Parathyroid adenoma (tissue), 2 donors: ENCODE data around the gene PRORP.
"Not testable (repeated sequence)": the region's sequence is repeated elsewhere in the genome, so short reads cannot be mapped to it uniquely, and the experiment has no call there.

Source experiments
- H2AFZ ChIP-seq: fragments of 300-600 bp; sonication (generic); one replicate; pipeline ENCODE4 v1.7.0; 2017; ENCODE audit warnings: antibody characterized with exemption, mild to moderate bottlenecking
- H3K27ac ChIP-seq: fragments of 300-600 bp; sonication (generic); one replicate; pipeline ENCODE4 v1.7.0; 2017
- H3K27me3 ChIP-seq: fragments of 300-600 bp; sonication (generic); one replicate; pipeline ENCODE4 v1.7.0; 2017; ENCODE audit warnings: low read length; ENCODE audit not compliant: control insufficient read depth, insufficient read depth
- H3K36me3 ChIP-seq: fragments of 300-600 bp; sonication (generic); one replicate; pipeline ENCODE4 v1.7.0; 2017; ENCODE audit warnings: low read length; ENCODE audit not compliant: control insufficient read depth, insufficient read depth
- H3K4me1 ChIP-seq: fragments of 300-600 bp; sonication (generic); one replicate; pipeline ENCODE4 v1.7.0; 2017; ENCODE audit warnings: control low read depth
- H3K4me2 ChIP-seq: fragments of 300-600 bp; sonication (generic); one replicate; pipeline ENCODE4 v1.7.0; 2017; ENCODE audit warnings: low read length
- H3K4me3 ChIP-seq: fragments of 300-600 bp; sonication (generic); one replicate; pipeline ENCODE4 v1.7.0; 2017; ENCODE audit warnings: low read depth, low read length
- H3K79me2 ChIP-seq: fragments of 300-600 bp; sonication (generic); one replicate; pipeline ENCODE4 v1.7.0; 2017; ENCODE audit warnings: control low read depth
- H3K9ac ChIP-seq: fragments of 300-600 bp; sonication (generic); one replicate; pipeline ENCODE4 v1.7.0; 2017; ENCODE audit warnings: mild to moderate bottlenecking
- H3K9me3 ChIP-seq: fragments of 300-600 bp; sonication (generic); one replicate; pipeline ENCODE4 v1.7.0; 2017; ENCODE audit warnings: low read length; ENCODE audit not compliant: control insufficient read depth
- TF ChIP-seq, protein P1 (sequence below): fragments of 300-600 bp; sonication (generic); IDR thresholded peaks from one replicate; pipeline ENCODE4 v1.7.0; 2017; ENCODE audit warnings: antibody characterized with exemption, mild to moderate bottlenecking
- donor health status: primary hyperparathyroidism.

The PRORP gene

DNA sequence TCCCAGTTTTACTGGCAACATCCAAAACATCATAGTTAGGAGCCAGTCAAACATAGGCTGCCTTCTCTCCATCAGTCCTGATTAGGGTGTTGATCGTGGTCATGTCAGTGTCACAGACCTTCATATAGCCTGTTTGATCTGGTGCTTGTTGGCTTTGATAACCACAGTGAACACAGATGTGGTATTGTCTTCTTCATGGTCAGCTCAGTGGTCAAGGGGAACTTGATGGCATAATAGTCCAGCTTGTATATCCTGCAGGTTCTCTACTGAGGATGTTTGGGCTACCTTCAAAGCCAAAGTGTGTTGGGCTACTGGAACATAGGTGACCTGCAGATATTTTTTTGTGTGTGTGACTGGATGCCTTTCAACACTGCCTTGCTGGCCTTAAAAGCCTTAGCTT, 21.7 kb downstream of the PRORP start:
- TF ChIP-seq, protein P1, sequence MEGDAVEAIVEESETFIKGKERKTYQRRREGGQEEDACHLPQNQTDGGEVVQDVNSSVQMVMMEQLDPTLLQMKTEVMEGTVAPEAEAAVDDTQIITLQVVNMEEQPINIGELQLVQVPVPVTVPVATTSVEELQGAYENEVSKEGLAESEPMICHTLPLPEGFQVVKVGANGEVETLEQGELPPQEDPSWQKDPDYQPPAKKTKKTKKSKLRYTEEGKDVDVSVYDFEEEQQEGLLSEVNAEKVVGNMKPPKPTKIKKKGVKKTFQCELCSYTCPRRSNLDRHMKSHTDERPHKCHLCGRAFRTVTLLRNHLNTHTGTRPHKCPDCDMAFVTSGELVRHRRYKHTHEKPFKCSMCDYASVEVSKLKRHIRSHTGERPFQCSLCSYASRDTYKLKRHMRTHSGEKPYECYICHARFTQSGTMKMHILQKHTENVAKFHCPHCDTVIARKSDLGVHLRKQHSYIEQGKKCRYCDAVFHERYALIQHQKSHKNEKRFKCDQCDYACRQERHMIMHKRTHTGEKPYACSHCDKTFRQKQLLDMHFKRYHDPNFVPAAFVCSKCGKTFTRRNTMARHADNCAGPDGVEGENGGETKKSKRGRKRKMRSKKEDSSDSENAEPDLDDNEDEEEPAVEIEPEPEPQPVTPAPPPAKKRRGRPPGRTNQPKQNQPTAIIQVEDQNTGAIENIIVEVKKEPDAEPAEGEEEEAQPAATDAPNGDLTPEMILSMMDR: no peak
- Histone ChIP-seq H3K36me3 (no peaks in the 10 kb centered on the region), H3K9me3 (no peaks in the 10 kb centered on the region), H3K27me3 (no peaks in the 10 kb centered on the region), H3K4me3 (no peak overlapping the region), H3K4me2 (no peak overlapping the region), H2AFZ (no peak overlapping the region), H3K9ac (no peak overlapping the region), H3K27ac (no peak overlapping the region), H3K4me1 (no peaks in the 10 kb centered on the region), H3K79me2 (peaks cover 15% of the 10 kb centered on the region)

DNA sequence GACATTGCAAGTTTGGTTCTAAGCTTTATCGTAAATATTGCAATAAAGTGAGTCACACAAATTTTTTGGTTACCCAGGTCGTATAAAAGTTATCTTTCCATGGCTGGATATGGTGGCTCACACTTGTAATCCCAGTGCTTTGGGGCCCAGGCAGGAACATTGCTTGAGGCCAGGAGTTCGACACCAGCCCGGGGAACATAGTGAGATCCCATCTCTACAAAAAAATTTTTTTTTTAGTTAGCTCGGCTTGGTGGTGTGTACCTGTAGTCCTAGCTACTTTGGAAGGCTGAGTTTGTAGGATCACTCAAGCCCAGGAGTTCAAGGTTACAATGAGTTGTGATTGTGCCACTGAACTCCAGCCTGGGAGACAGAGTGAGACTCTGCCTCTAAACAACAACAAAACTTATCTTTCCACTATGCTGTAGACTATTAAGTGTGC, 24.4 kb downstream of the PRORP start:
- Histone ChIP-seq H3K27ac (no peak overlapping the region), H3K4me2 (no peak overlapping the region), H3K79me2 (peaks cover 19% of the 10 kb centered on the region), H3K27me3 (no peaks in the 10 kb centered on the region), H3K9ac (no peak overlapping the region), H2AFZ (no peak overlapping the region), H3K4me1 (no peaks in the 10 kb centered on the region), H3K9me3 (no peaks in the 10 kb centered on the region), H3K4me3 (no peak overlapping the region), H3K36me3 (no peaks in the 10 kb centered on the region)
- TF ChIP-seq, protein P1: no peak

DNA sequence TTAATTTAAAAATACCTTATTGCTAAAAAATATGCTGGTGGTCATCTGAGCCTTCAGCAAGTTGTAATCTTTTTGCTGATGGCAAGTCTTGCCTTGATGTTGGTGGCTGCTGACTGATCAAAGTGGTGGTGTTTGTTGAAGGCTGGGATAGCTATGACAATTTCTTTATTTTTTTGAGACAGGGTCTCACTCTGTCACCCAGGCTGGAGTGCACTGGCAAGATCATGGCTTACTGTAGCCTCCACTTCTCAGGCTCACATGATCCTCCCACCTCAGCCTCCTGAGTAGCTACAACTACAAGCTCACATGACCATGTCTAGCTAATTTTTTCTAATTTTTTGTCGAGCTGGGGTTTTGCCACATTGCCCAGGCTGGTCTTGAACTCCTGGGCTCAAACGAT, 24.8 kb downstream of the PRORP start:
- H3K4me1 ChIP-seq: no peaks in the 10 kb centered on the region
- H3K4me3 ChIP-seq: no peak overlapping the region
- TF ChIP-seq, protein P1: no peak
- no peak overlapping the region for H3K27ac ChIP-seq
- H3K79me2 ChIP-seq: peaks cover 17% of the 10 kb centered on the region
- no peak overlapping the region for H2AFZ ChIP-seq
- H3K9ac ChIP-seq: no peak overlapping the region
- no peaks in the 10 kb centered on the region for H3K27me3 ChIP-seq
- no peak overlapping the region for H3K4me2 ChIP-seq
- no peaks in the 10 kb centered on the region for H3K36me3 ChIP-seq
- no peaks in the 10 kb centered on the region for H3K9me3 ChIP-seq

DNA sequence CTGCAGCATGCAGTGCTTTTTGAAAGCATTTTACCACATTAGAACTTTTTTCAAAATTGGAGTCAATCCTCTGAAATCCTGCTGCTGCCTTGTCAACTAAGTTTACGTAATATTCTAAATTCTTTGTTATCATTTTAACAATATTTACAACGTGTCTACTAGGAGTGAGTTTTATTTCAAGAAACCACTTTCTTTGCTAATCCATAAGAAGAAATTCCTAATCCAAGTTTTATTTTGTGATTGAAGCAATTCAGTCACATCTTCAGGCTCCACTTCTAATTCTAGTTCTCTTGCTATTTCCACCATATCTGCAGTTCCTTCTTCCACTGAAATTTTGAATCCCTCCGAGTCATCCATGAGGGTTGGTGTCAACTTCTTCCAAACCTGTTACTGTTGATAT, 25.4 kb downstream of the PRORP start:
- no peaks in the 10 kb centered on the region for H3K27me3 ChIP-seq
- TF ChIP-seq, protein P1: no peak
- no peak overlapping the region for H2AFZ ChIP-seq
- H3K9ac ChIP-seq: no peak overlapping the region
- no peak overlapping the region for H3K27ac ChIP-seq
- no peaks in the 10 kb centered on the region for H3K4me1 ChIP-seq
- no peaks in the 10 kb centered on the region for H3K36me3 ChIP-seq
- peaks cover 17% of the 10 kb centered on the region for H3K79me2 ChIP-seq
- no peak overlapping the region for H3K4me2 ChIP-seq
- H3K9me3 ChIP-seq: no peaks in the 10 kb centered on the region
- no peak overlapping the region for H3K4me3 ChIP-seq

DNA sequence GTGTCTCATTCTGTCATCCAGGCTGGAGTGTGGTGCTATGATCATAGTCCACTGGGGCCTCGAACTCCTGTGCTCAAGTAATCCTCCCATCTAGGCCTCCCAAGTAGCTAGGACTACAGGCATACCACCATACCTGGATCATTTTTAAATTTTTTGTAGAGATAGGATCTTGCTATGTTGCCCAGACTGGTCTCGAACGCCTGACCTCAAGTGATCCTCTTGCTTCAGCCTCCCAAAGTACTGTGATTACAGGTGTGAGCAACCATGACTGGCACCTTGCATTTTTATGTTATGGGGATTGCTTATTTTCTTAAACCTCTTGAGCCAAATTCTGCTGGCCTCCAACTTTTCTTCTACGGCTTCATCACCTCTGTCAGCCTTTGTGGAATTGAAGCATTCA, 26.9 kb downstream of the PRORP start:
- H3K4me2 ChIP-seq: no peak overlapping the region
- no peaks in the 10 kb centered on the region for H3K36me3 ChIP-seq
- no peaks in the 10 kb centered on the region for H3K4me1 ChIP-seq
- TF ChIP-seq, protein P1: no peak
- no peak overlapping the region for H3K9ac ChIP-seq
- no peak overlapping the region for H3K4me3 ChIP-seq
- H3K27me3 ChIP-seq: no peaks in the 10 kb centered on the region
- H3K9me3 ChIP-seq: no peaks in the 10 kb centered on the region
- H3K27ac ChIP-seq: no peak overlapping the region
- H3K79me2 ChIP-seq: peaks cover 17% of the 10 kb centered on the region
- no peak overlapping the region for H2AFZ ChIP-seq

DNA sequence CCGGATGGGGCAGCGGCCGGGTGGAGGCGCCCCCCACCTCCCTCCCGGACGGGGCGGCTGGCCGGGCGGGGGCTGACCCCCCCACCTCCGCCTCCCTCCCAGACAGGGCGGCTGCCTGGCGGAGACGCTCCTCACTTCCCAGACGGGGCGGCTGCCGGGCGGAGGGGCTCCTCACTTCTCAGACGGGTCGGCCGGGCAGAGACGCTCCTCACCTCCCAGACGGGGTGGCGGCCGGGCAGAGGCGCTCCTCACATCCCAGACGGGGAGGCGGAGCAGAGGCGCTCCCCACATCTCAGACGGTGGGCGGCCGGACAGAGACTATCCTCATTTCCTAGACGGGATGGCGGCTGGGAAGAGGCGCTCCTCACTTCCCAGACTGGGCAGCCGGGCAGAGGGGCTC, 30.2 kb downstream of the PRORP start:
- not testable (repeated sequence) for H3K27me3 ChIP-seq, H3K9me3 ChIP-seq, H3K4me3 ChIP-seq, H3K36me3 ChIP-seq, H3K79me2 ChIP-seq, H3K9ac ChIP-seq, H3K27ac ChIP-seq, H2AFZ ChIP-seq, H3K4me1 ChIP-seq, H3K4me2 ChIP-seq
